Measurements from ENCODE around the gene DHCR24.

The DHCR24 gene

DNA sequence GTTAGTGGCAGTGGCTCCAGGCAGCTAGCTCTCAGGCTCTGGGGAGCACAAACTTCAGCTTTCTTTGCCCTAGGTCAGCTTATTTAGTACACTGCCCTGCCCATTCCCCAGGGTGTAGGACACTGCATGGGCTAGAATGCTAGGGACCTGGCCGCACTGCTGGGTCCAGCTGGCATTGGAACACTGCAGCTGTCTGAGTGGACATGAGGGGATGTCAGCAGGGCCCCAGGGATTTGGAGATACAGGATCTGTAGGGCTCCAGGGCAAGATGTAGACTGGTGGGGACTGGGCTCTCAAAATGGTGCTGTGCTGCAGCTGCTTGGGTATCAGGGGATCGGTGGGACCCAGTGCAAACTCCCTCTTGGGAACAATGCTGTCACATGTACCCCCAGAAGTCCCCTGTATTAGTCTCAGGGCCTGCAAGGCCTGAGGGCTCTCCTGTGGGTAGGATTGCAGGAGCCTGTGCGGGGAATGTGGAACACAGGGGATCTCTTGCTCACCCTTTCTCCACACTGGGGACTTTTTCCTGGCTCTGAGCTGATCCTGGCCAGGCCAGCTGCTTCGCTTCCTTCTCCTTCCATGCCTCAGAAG lies 60.7 kb downstream of the DHCR24 start:
- Histone ChIP-seq H4K8ac (ENCODE audit: low read depth, low read length) (no peak overlapping the region), H3K14ac (ENCODE audit: low read length) (no peak overlapping the region), H3K79me2 (ENCODE audit: control insufficient read depth, insufficient read depth, low read length, poor library complexity) (no peaks in the 10 kb centered on the region), H2AK5ac (ENCODE audit: low read length) (no peak overlapping the region), H3K4me2 (ENCODE audit: low read length) (no peak overlapping the region), H3K4me1 (ENCODE audit: control insufficient read depth in 1 of 2, insufficient read depth in 2 of 2, low read length in 2 of 2) (no peaks in the 10 kb centered on the region), H2AFZ (ENCODE audit: insufficient read depth, low read length, poor library complexity) (no peak overlapping the region), H4K91ac (ENCODE audit: low read depth, low read length) (no peak overlapping the region), H2BK5ac (ENCODE audit: low read depth, low read length, poor library complexity) (no peak overlapping the region), H3K27me3 (ENCODE audit: insufficient read depth, low read length) (no peaks in the 10 kb centered on the region), H3K79me1 (ENCODE audit: low read length) (no peaks in the 10 kb centered on the region), H3K23ac (ENCODE audit: low read length) (no peak overlapping the region), H3K18ac (ENCODE audit: low read length) (no peak overlapping the region), H4K12ac (ENCODE audit: low read depth, low read length) (no peak overlapping the region), H3K4ac (ENCODE audit: low read depth, low read length) (no peak overlapping the region), H3K9me3 (ENCODE audit: insufficient read depth, low read depth, low read length) (peaks cover 8% of the 10 kb centered on the region), H2BK120ac (ENCODE audit: insufficient read depth, low read length, poor library complexity) (no peak overlapping the region), H3K27ac (ENCODE audit: low read depth, low read length) (no peak overlapping the region), H3K36me3 (ENCODE audit: control insufficient read depth in 1 of 2, insufficient read depth in 2 of 2, low read length in 2 of 2) (no peaks in the 10 kb centered on the region), H3K4me3 (ENCODE audit: low read depth, low read length) (peak overlapping the region; percentile 27), H3K9ac (ENCODE audit: low read length) (no peak overlapping the region), H2BK12ac (ENCODE audit: low read length) (no peak overlapping the region)
- no peak for DNase-seq
- no CpG with 5 or more reads among the region's 4 CpGs for WGBS (ENCODE audit: extremely low coverage, insufficient coverage, insufficient read length)

- no peaks in the 10 kb centered on the region for H3K79me2 ChIP-seq (ENCODE audit: control insufficient read depth, insufficient read depth, low read length, poor library complexity)
- no peak overlapping the region for H4K91ac ChIP-seq (ENCODE audit: low read depth, low read length)
- H3K18ac ChIP-seq (ENCODE audit: low read length): no peak overlapping the region
- no peaks in the 10 kb centered on the region for H3K79me1 ChIP-seq (ENCODE audit: low read length)
- no peak overlapping the region for H2BK12ac ChIP-seq (ENCODE audit: low read length)
- DNase-seq: no peak
- no peak overlapping the region for H4K12ac ChIP-seq (ENCODE audit: low read depth, low read length)
- H3K27me3 ChIP-seq (ENCODE audit: insufficient read depth, low read length): no peaks in the 10 kb centered on the region
- H2BK5ac ChIP-seq (ENCODE audit: low read depth, low read length, poor library complexity): no peak overlapping the region
- H3K4ac ChIP-seq (ENCODE audit: low read depth, low read length): no peak overlapping the region
- WGBS (ENCODE audit: extremely low coverage, insufficient coverage, insufficient read length): no CpG with 5 or more reads among the region's 5 CpGs
- H3K9ac ChIP-seq (ENCODE audit: low read length): no peak overlapping the region
- no peak overlapping the region for H3K4me2 ChIP-seq (ENCODE audit: low read length)
- no peak overlapping the region for H2AK5ac ChIP-seq (ENCODE audit: low read length)
- peaks cover 8% of the 10 kb centered on the region for H3K9me3 ChIP-seq (ENCODE audit: insufficient read depth, low read depth, low read length)
- no peak overlapping the region for H3K14ac ChIP-seq (ENCODE audit: low read length)
- H3K36me3 ChIP-seq (ENCODE audit: control insufficient read depth in 1 of 2, insufficient read depth in 2 of 2, low read length in 2 of 2): no peaks in the 10 kb centered on the region
- H3K4me3 ChIP-seq (ENCODE audit: low read depth, low read length): peak overlapping the region; percentile 27
- H2AFZ ChIP-seq (ENCODE audit: insufficient read depth, low read length, poor library complexity): no peak overlapping the region
- no peaks in the 10 kb centered on the region for H3K4me1 ChIP-seq (ENCODE audit: control insufficient read depth in 1 of 2, insufficient read depth in 2 of 2, low read length in 2 of 2)
- no peak overlapping the region for H3K27ac ChIP-seq (ENCODE audit: low read depth, low read length)
- H2BK120ac ChIP-seq (ENCODE audit: insufficient read depth, low read length, poor library complexity): no peak overlapping the region
- H4K8ac ChIP-seq (ENCODE audit: low read depth, low read length): no peak overlapping the region
- H3K23ac ChIP-seq (ENCODE audit: low read length): no peak overlapping the region
These were observed 61.3 kb downstream of the DHCR24 start for GRCh38 chr1:54825696-54826095.

DNA sequence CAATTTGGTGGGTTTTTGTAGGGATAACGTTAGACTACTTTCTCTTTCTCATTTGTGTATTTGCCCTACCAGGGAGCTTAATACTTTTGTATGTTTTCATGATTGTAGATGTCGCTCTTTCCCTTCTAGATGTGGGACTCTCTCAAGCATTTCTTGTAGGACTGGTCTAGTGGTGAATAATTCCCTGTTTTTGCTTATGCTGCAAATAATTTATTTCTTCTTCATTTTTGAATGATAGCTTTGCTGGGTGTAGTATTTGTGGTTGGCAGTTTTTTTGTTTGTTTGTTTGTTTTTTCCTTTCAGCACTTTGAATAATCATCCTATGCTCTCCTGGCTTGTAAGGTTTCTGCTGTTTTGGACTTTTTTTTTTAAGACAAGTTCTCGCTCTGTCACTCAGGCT lies 63.3 kb downstream of the DHCR24 start:
- no peak for DNase-seq
- Histone ChIP-seq H3K36me3 (ENCODE audit: control insufficient read depth in 1 of 2, insufficient read depth in 2 of 2, low read length in 2 of 2) (no peaks in the 10 kb centered on the region), H3K4me3 (ENCODE audit: low read depth, low read length) (no peak overlapping the region), H2AFZ (ENCODE audit: insufficient read depth, low read length, poor library complexity) (no peak overlapping the region), H3K79me1 (ENCODE audit: low read length) (no peaks in the 10 kb centered on the region), H3K4me2 (ENCODE audit: low read length) (no peak overlapping the region), H3K27ac (ENCODE audit: low read depth, low read length) (no peak overlapping the region), H3K9ac (ENCODE audit: low read length) (no peak overlapping the region), H3K4me1 (ENCODE audit: control insufficient read depth in 1 of 2, insufficient read depth in 2 of 2, low read length in 2 of 2) (peaks cover 7 to 8% of the 10 kb centered on the region in 2 experiments), H2BK5ac (ENCODE audit: low read depth, low read length, poor library complexity) (no peak overlapping the region), H3K4ac (ENCODE audit: low read depth, low read length) (no peak overlapping the region), H3K79me2 (ENCODE audit: control insufficient read depth, insufficient read depth, low read length, poor library complexity) (no peaks in the 10 kb centered on the region), H3K14ac (ENCODE audit: low read length) (no peak overlapping the region), H4K12ac (ENCODE audit: low read depth, low read length) (no peak overlapping the region), H3K27me3 (ENCODE audit: insufficient read depth, low read length) (no peaks in the 10 kb centered on the region), H3K18ac (ENCODE audit: low read length) (no peak overlapping the region), H4K8ac (ENCODE audit: low read depth, low read length) (no peak overlapping the region), H3K23ac (ENCODE audit: low read length) (no peak overlapping the region), H2BK120ac (ENCODE audit: insufficient read depth, low read length, poor library complexity) (no peak overlapping the region), H4K91ac (ENCODE audit: low read depth, low read length) (no peak overlapping the region), H3K9me3 (ENCODE audit: insufficient read depth, low read depth, low read length) (peaks cover 8% of the 10 kb centered on the region), H2BK12ac (ENCODE audit: low read length) (no peak overlapping the region), H2AK5ac (ENCODE audit: low read length) (no peak overlapping the region)
- no CpG with 5 or more reads among the region's 3 CpGs for WGBS (ENCODE audit: extremely low coverage, insufficient coverage, insufficient read length)

DNA sequence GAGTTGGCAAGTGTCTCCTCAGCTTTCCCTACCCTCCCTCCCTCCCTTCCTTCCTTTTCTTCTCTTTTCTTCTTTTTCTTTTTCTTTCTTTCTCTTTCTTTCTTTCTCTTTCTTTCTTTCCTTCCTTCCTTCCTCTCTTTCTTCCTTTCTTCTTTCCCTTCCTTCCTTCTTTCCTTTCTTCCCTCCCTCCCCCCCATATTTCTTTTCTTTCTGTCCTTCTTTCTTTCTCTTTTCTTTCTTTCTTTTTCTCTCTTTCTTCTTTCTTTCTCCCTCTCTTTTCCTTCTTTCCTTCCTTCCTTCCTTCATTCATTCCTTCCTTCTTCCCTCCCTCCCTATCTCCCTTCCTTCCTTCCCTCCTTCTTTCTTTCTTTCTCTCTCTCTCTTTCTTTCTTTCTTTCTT lies 67.3 kb downstream of the DHCR24 start:
- Histone ChIP-seq H3K4ac (ENCODE audit: low read depth, low read length) (no peak overlapping the region), H3K9me3 (ENCODE audit: insufficient read depth, low read depth, low read length) (peaks cover 2% of the 10 kb centered on the region), H3K18ac (ENCODE audit: low read length) (no peak overlapping the region), H3K4me2 (ENCODE audit: low read length) (no peak overlapping the region), H3K36me3 (ENCODE audit: control insufficient read depth in 1 of 2, insufficient read depth in 2 of 2, low read length in 2 of 2) (no peaks in the 10 kb centered on the region), H2BK5ac (ENCODE audit: low read depth, low read length, poor library complexity) (no peak overlapping the region), H2BK12ac (ENCODE audit: low read length) (no peak overlapping the region), H3K27ac (ENCODE audit: low read depth, low read length) (no peak overlapping the region), H2BK120ac (ENCODE audit: insufficient read depth, low read length, poor library complexity) (no peak overlapping the region), H3K4me1 (ENCODE audit: control insufficient read depth in 1 of 2, insufficient read depth in 2 of 2, low read length in 2 of 2) (peaks cover 7 to 11% of the 10 kb centered on the region in 2 experiments), H3K4me3 (ENCODE audit: low read depth, low read length) (no peak overlapping the region), H3K14ac (ENCODE audit: low read length) (no peak overlapping the region), H4K91ac (ENCODE audit: low read depth, low read length) (no peak overlapping the region), H4K12ac (ENCODE audit: low read depth, low read length) (no peak overlapping the region), H4K8ac (ENCODE audit: low read depth, low read length) (no peak overlapping the region), H3K9ac (ENCODE audit: low read length) (no peak overlapping the region), H3K23ac (ENCODE audit: low read length) (no peak overlapping the region), H3K79me1 (ENCODE audit: low read length) (no peaks in the 10 kb centered on the region), H2AFZ (ENCODE audit: insufficient read depth, low read length, poor library complexity) (no peak overlapping the region), H3K79me2 (ENCODE audit: control insufficient read depth, insufficient read depth, low read length, poor library complexity) (no peaks in the 10 kb centered on the region), H3K27me3 (ENCODE audit: insufficient read depth, low read length) (no peaks in the 10 kb centered on the region), H2AK5ac (ENCODE audit: low read length) (no peak overlapping the region)
- DNase-seq: no peak

Measured in trophoblast cell (in vitro differentiated cells and primary cell).